K562 (cell line): ENCODE data around the gene MITF. TPM values are rescaled to one million over a fixed set of nuclear protein-coding genes. Genes with fewer than 3 reads are reported as not detected.

ENCODE experiments used
- ARHGAP35 ChIP-seq: fragments of 450-650 bp; IDR thresholded peaks from 2 replicates; pipeline ENCODE4 v1.6.1; 2018; ENCODE audit not compliant: partially characterized antibody
- E2F8 ChIP-seq: fragments of 450-650 bp; IDR thresholded peaks from 2 replicates; pipeline ENCODE4 v1.7.1; 2018; ENCODE audit warnings: mild to moderate bottlenecking, low read depth; ENCODE audit not compliant: partially characterized antibody
- EP300 ChIP-seq: IDR thresholded peaks from 2 replicates; pipeline ENCODE4 v1.6.1; 2012; ENCODE audit warnings: low read length, improper control_type of control experiment
- HNRNPH1 ChIP-seq: fragments of 200-400 bp; formaldehyde crosslinking; optimal IDR thresholded peaks from 2 replicates; pipeline ENCODE3; 2017; ENCODE audit warnings: low read depth, mild to moderate bottlenecking, low read length, moderate library complexity
- MAFG ChIP-seq: fragments of 450-650 bp; conservative IDR thresholded peaks from 2 replicates; pipeline ENCODE4 v1.6.1; 2016; ENCODE audit warnings: missing genetic modification characterization, missing compliant biosample characterization
- TAF9B ChIP-seq: fragments of 450-650 bp; IDR thresholded peaks from 2 replicates; pipeline ENCODE4 v1.6.1; 2018; ENCODE audit warnings: mild to moderate bottlenecking; ENCODE audit not compliant: partially characterized antibody
- XRCC5 ChIP-seq: fragments of 200-400 bp; formaldehyde crosslinking; IDR thresholded peaks from 2 replicates; pipeline ENCODE4 v1.6.1; 2017; ENCODE audit warnings: low read depth, mild to moderate bottlenecking, low read length
- ZNF133 ChIP-seq: fragments of 250-450 bp; sonication (Bioruptor Pico); IDR thresholded peaks from 2 replicates; pipeline ENCODE4 v1.4.0; 2020; ENCODE audit warnings: mild to moderate bottlenecking
- ZNF239 ChIP-seq: fragments of 250-450 bp; sonication (Bioruptor Pico); IDR thresholded peaks from 2 replicates; pipeline ENCODE4 v1.4.0; 2020; ENCODE audit warnings: mild to moderate bottlenecking
- ZNF274 ChIP-seq: IDR thresholded peaks from 2 replicates; pipeline ENCODE4 v1.6.1; 2011; ENCODE audit warnings: low read depth, mild to moderate bottlenecking, low read length, moderate library complexity, borderline replicate concordance
- ZNF3 ChIP-seq: fragments of 250-450 bp; sonication (Bioruptor Pico); IDR thresholded peaks from 2 replicates; pipeline ENCODE4 v1.5.0; 2021; ENCODE audit warnings: mild to moderate bottlenecking, moderate library complexity
- ZNF57 ChIP-seq: fragments of 450-650 bp; formaldehyde crosslinking; IDR thresholded peaks from 2 replicates; pipeline ENCODE4 v1.4.0; 2020; ENCODE audit warnings: mild to moderate bottlenecking, moderate library complexity
- polyA plus RNA-seq, 8 experiments: library from polyadenylated mRNA; depleted of rRNA in 4 of 8; stranded (reverse) in 5 of 8; unstranded in 3 of 8; fragments of >200 nt; fragmentation: Nextera tagmentation in 2 of 8; fragmentation: Illumina TruSeq in 1 of 8; extraction: Ambion mirVana in 2 of 8; extraction: Trizol in 1 of 8; gene quantifications; 2 replicates each; pipeline versions ENCODE4 v1.2.1 to v1.2.3, GENCODE V29; 2011 to 2014; ENCODE audit warnings: inconsistent platforms in 1 of 8, missing spikeins in 1 of 8
- total RNA-seq, 7 experiments: library from RNA; depleted of rRNA in 6 of 7; stranded (reverse); fragments of >200 nt in 6 of 7; fragmentation: Illumina TruSeq in 2 of 7; extraction: Trizol in 2 of 7; gene quantifications; 2 replicates each; pipeline versions ENCODE4 v1.2.1 to v1.2.3, GENCODE V29; 2011 to 2021; ENCODE audit warnings: low replicate concordance in 1 of 7
- TF ChIP-seq, protein P1 (sequence below): fragments of 250-450 bp; sonication (Bioruptor Pico); IDR thresholded peaks from 2 replicates; pipeline ENCODE4 v1.4.0; 2020; ENCODE audit warnings: mild to moderate bottlenecking, moderate library complexity
- TF ChIP-seq, protein P2 (sequence below): fragments of 450-650 bp; IDR thresholded peaks from 2 replicates; pipeline ENCODE4 v1.6.1; 2016; ENCODE audit warnings: missing biosample characterization, missing genetic modification characterization
- TF ChIP-seq, protein P3 (sequence below): fragments of 450-650 bp; conservative IDR thresholded peaks from 2 replicates; pipeline ENCODE4 v1.6.1; 2016; ENCODE audit warnings: missing genetic modification characterization, low read depth, mild to moderate bottlenecking, control low read depth, missing compliant biosample characterization

The MITF gene
- total and polyA plus RNA-seq, 9 of the 15 experiments (the other 6 are each of a cell fraction or from before 2014, with no cell fraction given), result 5.6 to 14.9 (median 11.1) TPM

GRCh38 chr3:69718866-69719586 is 20.2 kb upstream of the MITF start (continued):
- no peak for TF ChIP-seq ZNF239 (CRISPR knock-in tag)
- TF ChIP-seq, protein P1, sequence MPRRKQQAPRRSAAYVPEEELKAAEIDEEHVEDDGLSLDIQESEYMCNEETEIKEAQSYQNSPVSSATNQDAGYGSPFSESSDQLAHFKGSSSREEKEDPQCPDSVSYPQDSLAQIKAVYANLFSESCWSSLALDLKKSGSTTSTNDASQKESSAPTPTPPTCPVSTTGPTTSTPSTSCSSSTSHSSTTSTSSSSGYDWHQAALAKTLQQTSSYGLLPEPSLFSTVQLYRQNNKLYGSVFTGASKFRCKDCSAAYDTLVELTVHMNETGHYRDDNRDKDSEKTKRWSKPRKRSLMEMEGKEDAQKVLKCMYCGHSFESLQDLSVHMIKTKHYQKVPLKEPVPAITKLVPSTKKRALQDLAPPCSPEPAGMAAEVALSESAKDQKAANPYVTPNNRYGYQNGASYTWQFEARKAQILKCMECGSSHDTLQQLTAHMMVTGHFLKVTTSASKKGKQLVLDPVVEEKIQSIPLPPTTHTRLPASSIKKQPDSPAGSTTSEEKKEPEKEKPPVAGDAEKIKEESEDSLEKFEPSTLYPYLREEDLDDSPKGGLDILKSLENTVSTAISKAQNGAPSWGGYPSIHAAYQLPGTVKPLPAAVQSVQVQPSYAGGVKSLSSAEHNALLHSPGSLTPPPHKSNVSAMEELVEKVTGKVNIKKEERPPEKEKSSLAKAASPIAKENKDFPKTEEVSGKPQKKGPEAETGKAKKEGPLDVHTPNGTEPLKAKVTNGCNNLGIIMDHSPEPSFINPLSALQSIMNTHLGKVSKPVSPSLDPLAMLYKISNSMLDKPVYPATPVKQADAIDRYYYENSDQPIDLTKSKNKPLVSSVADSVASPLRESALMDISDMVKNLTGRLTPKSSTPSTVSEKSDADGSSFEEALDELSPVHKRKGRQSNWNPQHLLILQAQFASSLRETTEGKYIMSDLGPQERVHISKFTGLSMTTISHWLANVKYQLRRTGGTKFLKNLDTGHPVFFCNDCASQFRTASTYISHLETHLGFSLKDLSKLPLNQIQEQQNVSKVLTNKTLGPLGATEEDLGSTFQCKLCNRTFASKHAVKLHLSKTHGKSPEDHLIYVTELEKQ (CRISPR knock-in tag), result no peak
- peak; percentile 89 for TF ChIP-seq EP300
- no peak for TF ChIP-seq ZNF133
- TF ChIP-seq, protein P2, sequence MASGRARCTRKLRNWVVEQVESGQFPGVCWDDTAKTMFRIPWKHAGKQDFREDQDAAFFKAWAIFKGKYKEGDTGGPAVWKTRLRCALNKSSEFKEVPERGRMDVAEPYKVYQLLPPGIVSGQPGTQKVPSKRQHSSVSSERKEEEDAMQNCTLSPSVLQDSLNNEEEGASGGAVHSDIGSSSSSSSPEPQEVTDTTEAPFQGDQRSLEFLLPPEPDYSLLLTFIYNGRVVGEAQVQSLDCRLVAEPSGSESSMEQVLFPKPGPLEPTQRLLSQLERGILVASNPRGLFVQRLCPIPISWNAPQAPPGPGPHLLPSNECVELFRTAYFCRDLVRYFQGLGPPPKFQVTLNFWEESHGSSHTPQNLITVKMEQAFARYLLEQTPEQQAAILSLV, result no peak
- no peak for TF ChIP-seq TAF9B
- TF ChIP-seq E2F8, result no peak
- TF ChIP-seq ZNF274, result no peak
- peak; percentile 47 for TF ChIP-seq MAFG (tag)
- no peak for TF ChIP-seq ZNF3 (CRISPR knock-in tag)
- TF ChIP-seq ZNF57 (CRISPR knock-in tag), result no peak
- no peak for TF ChIP-seq HNRNPH1
- TF ChIP-seq XRCC5, result no peak
- TF ChIP-seq, protein P3, sequence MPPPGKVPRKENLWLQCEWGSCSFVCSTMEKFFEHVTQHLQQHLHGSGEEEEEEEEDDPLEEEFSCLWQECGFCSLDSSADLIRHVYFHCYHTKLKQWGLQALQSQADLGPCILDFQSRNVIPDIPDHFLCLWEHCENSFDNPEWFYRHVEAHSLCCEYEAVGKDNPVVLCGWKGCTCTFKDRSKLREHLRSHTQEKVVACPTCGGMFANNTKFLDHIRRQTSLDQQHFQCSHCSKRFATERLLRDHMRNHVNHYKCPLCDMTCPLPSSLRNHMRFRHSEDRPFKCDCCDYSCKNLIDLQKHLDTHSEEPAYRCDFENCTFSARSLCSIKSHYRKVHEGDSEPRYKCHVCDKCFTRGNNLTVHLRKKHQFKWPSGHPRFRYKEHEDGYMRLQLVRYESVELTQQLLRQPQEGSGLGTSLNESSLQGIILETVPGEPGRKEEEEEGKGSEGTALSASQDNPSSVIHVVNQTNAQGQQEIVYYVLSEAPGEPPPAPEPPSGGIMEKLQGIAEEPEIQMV (tag), result no peak
- no peak for TF ChIP-seq ARHGAP35
